HUES48 (cell line): ENCODE data around the gene GDPD4.

Experiments
- H3K27ac ChIP-seq: one replicate; pipeline ENCODE4 v1.7.0; 2013; ENCODE audit warnings: low read depth, low read length, inconsistent platforms
- H3K27me3 ChIP-seq: 2 replicates; pipeline ENCODE4 v1.6.1; 2013; ENCODE audit warnings: mild to moderate bottlenecking, low read length; ENCODE audit not compliant: control insufficient read depth, insufficient read depth
- H3K36me3 ChIP-seq: 2 replicates; pipeline ENCODE4 v1.6.1; 2013; ENCODE audit warnings: low read length; ENCODE audit not compliant: control insufficient read depth, insufficient read depth
- H3K4me1 ChIP-seq: 2 replicates; pipeline ENCODE4 v1.6.1; 2013; ENCODE audit warnings: mild to moderate bottlenecking, low read length; ENCODE audit not compliant: control insufficient read depth, insufficient read depth
- H3K4me3 ChIP-seq: 2 replicates; pipeline ENCODE4 v1.5.1; 2013; ENCODE audit warnings: mild to moderate bottlenecking, low read depth, low read length
- H3K9ac ChIP-seq: 2 replicates; pipeline ENCODE4 v1.6.1; 2013; ENCODE audit warnings: mild to moderate bottlenecking, low read depth, low read length, moderate library complexity
- H3K9me3 ChIP-seq: 2 replicates; pipeline ENCODE4 v1.6.1; 2013; ENCODE audit warnings: low read length; ENCODE audit not compliant: control insufficient read depth, insufficient read depth

Gene GDPD4

DNA sequence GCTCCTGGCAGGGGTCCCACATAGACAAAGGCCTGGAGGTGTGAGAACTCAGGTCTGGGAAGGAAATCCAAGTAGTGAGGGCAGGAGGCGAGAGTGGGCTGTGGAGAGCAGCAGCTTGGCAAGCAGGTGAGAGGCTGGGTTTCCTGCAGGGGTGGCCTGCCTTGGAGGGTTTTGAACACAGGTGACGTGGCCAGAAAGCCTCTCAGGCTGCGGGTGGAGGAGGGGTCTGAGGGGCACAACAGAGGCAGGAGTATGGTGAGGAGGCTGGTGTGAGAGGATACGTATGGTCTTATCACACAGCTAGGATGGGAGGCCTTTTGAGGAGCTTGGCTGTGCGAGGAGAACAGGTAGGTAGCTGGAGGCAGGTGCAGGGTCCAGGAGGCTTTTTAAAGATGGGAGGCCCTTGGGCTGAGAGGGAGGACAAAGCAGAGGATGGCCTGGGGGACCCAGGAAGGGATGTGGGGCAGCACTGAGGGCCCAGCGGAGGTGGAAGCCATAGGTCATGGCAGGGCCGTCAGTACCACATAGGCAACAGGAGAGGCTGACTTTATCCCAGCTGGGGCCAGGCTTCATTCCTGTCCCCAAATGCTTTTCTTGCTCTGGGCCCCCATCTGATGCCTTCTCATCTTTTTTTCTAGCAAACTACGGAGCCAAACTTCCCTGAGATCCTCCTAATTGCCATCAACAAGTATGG is 89.0 kb downstream of the GDPD4 start:
- Histone ChIP-seq H3K27ac (no peak overlapping the region), H3K9me3 (no peaks in the 10 kb centered on the region), H3K9ac (no peak overlapping the region), H3K27me3 (no peaks in the 10 kb centered on the region), H3K4me1 (no peaks in the 10 kb centered on the region), H3K4me3 (no peak overlapping the region), H3K36me3 (no peaks in the 10 kb centered on the region)

DNA sequence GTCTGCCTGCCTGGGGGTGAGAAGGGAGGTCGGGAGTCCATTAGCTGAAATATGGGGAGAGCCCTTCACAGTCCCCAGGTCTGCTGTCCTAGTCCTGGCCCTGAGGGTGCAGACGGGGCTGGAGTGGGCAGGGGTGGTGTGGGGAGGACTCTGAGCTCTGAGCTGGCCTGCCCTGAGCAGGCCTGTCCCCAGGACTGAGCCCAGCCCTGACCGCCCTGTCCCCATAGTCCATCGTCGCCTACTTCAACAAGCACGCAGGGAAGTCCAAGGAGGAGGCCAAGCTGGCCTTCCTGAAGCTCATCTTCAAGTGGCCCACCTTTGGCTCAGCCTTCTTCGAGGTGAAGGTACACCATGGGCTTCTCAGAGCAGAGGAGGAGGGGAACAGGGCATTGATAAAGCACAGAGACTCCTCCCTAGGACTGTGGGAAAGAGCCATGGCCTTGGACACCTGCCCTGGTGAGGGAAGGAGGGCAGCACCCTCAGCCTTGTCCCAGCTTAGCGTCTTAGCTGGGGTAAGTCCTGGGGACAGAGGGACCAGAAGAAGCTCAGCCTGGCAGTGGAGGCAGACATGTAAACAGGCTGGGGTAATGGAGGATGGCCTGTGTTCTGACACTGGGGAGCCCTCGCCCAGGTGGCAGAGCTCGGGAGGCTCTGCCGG is 89.8 kb downstream of the GDPD4 start:
- H3K4me1 ChIP-seq = no peaks in the 10 kb centered on the region
- no peaks in the 10 kb centered on the region for H3K27me3 ChIP-seq
- H3K4me3 ChIP-seq = no peak overlapping the region
- no peak overlapping the region for H3K9ac ChIP-seq
- H3K36me3 ChIP-seq = no peaks in the 10 kb centered on the region
- no peak overlapping the region for H3K27ac ChIP-seq
- H3K9me3 ChIP-seq = no peaks in the 10 kb centered on the region

DNA sequence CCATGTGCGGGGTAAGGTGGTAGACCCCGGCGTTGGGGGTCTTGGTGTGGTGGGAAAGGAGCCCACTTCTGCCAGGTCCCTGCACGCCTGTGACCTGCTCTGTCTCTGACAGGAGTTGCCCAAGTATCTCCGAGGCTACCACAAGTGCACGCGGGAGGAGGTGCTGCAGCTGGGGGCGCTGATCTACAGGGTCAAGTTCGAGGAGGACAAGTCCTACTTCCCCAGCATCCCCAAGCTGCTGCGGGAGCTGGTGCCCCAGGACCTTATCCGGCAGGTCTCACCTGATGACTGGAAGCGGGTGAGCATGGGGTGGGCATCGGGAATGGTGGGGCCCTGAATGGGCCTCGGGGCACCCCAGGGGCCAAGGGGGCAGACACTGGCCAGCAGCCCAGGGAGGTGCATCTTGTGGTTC is 90.4 kb downstream of the GDPD4 start:
- Histone ChIP-seq H3K27me3 (no peaks in the 10 kb centered on the region), H3K9ac (no peak overlapping the region), H3K36me3 (no peaks in the 10 kb centered on the region), H3K9me3 (no peaks in the 10 kb centered on the region), H3K27ac (no peak overlapping the region), H3K4me3 (no peak overlapping the region), H3K4me1 (no peaks in the 10 kb centered on the region)

DNA sequence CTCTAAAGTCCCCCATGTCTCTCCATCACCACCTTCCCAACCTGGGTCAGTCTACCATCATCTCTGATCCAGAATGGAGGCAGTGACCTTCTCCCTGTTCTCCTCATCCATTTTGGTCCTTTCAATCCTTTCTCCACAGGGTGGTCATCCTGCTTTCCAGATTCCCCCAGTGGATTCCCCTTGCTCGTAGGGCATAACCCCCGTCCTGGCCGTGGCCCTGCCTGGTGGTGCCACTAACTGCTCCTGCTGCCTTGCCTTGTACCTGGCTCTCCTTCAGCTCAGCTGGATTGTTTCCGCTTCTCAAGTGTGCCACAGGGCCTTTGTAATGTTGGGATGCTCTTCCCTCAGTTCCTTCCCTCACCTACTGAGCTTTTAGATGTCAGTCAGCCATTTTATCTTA is 91.8 kb downstream of the GDPD4 start:
- no peaks in the 10 kb centered on the region for H3K36me3 ChIP-seq
- no peaks in the 10 kb centered on the region for H3K4me1 ChIP-seq
- no peak overlapping the region for H3K4me3 ChIP-seq
- H3K9ac ChIP-seq = no peak overlapping the region
- no peaks in the 10 kb centered on the region for H3K9me3 ChIP-seq
- no peak overlapping the region for H3K27ac ChIP-seq
- H3K27me3 ChIP-seq = no peaks in the 10 kb centered on the region

DNA sequence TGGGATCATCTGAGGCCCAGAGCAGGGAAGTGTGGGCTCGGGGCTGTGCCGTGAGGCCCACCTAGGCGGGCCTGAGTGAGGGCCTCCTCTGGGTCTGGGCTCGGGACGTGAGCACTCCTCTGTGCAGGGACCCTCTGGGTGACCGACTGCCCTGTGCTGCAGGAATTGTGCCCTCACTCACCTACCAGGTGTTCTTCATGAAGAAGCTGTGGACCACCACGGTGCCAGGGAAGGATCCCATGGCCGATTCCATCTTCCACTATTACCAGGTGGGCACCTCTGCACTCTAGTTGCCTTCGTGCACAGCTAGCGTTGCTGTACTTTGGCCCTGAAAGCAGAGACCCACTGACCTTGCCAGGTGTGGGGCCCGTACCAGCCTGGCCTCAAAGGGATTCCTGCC is 93.0 kb downstream of the GDPD4 start:
- Histone ChIP-seq H3K4me3 (no peak overlapping the region), H3K27me3 (no peaks in the 10 kb centered on the region), H3K9ac (no peak overlapping the region), H3K9me3 (no peaks in the 10 kb centered on the region), H3K27ac (no peak overlapping the region), H3K36me3 (no peaks in the 10 kb centered on the region), H3K4me1 (no peaks in the 10 kb centered on the region)

DNA sequence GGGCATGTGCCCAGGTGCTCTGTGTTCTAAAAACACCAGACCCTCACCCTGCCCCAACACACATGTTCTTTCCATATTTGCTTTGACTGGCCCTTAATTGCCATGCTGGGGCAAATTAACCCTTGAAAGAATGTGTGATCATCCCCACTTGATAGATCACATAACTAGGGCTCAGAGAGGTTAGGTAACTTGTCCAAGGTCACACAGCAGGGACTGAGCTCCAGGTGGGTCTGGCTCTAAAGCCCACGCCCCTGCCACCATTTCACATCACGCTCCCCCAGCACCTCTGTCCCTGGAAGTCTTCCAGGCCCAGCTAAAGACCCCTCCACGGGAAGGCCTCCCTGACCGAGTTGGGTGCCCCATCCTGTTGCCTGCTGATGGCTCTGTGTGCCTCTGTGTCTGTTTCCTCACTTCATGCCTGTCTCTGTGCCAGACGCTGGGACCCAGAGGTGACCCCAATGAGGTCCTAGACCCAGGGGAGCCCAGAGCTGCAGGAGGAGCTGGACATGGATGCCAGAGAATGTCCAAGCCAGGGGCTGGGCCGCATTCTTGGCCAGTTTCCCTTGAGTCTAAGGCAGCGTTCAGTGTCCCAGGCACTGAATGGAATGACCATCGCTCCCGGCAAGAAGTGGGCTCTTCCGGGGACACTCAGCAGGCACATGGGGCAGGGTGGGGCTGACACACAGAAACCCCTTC is 93.7 kb downstream of the GDPD4 start:
- no peaks in the 10 kb centered on the region for H3K27me3 ChIP-seq
- no peak overlapping the region for H3K4me3 ChIP-seq
- no peak overlapping the region for H3K27ac ChIP-seq
- H3K9ac ChIP-seq = no peak overlapping the region
- H3K36me3 ChIP-seq = no peaks in the 10 kb centered on the region
- no peaks in the 10 kb centered on the region for H3K4me1 ChIP-seq
- H3K9me3 ChIP-seq = no peaks in the 10 kb centered on the region

DNA sequence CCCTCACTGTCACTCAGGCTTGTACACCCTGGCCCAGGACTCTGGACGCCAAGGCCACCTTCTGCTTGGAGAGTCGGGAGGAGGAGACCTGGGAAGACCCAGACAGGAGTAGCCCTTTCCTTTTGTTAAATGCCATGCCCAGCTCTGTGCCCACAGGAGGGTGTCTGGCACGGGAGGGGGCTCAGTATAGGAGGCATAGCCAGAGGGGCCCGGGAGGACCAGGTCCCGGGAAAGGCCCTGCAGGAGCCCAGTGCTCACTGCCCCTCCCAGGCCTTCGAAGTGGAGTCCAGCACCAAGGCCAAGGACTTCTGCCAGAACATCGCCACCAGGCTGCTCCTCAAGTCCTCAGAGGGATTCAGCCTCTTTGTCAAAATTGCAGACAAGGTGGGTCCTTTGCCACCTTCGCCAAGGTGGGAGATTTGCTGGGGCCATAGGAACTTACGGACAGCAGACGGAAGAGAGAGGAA is 94.4 kb downstream of the GDPD4 start:
- H3K27ac ChIP-seq = no peak overlapping the region
- no peaks in the 10 kb centered on the region for H3K4me1 ChIP-seq
- no peak overlapping the region for H3K9ac ChIP-seq
- no peaks in the 10 kb centered on the region for H3K36me3 ChIP-seq
- no peaks in the 10 kb centered on the region for H3K27me3 ChIP-seq
- no peak overlapping the region for H3K4me3 ChIP-seq
- H3K9me3 ChIP-seq = no peaks in the 10 kb centered on the region

DNA sequence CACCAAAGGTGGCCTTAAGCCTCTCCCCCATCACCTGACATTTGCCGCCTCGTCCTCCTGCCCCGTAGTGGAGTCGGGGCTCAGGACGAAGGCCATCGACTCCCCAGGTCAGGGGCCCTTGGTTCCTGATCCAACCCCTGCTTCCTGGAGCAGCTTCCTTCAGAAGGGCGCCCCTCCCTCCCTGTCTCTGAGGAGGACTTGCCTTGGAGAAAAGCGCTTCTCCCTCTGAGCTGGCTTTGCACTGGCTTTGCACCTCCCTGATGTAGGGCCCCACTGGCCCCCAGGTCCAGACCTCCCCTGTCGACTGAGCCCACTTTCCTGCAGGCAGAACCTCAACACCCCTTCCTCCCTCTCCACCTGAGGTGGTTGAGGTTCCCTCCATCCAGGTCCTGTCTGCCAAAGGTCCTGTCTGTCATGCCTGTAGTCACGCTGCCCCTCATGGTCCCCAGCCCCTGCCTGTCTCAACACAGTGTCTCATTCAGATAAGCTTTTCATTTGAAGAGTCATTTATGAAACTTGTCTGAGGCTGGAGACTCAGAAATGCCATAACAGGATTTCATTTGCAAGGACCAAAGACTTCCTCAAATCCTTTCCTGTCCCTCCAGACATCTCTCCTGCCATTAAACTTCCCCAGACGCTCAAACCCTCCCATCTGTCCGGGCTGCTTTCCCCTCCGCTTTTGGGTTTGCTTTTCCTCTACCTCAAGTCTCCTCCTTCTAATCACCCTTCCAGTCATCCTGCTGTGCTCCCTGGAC is 95.0 kb downstream of the GDPD4 start:
- Histone ChIP-seq H3K27me3 (no peaks in the 10 kb centered on the region), H3K4me1 (no peaks in the 10 kb centered on the region), H3K9ac (no peak overlapping the region), H3K27ac (no peak overlapping the region), H3K9me3 (no peaks in the 10 kb centered on the region), H3K36me3 (no peaks in the 10 kb centered on the region), H3K4me3 (no peak overlapping the region)

DNA sequence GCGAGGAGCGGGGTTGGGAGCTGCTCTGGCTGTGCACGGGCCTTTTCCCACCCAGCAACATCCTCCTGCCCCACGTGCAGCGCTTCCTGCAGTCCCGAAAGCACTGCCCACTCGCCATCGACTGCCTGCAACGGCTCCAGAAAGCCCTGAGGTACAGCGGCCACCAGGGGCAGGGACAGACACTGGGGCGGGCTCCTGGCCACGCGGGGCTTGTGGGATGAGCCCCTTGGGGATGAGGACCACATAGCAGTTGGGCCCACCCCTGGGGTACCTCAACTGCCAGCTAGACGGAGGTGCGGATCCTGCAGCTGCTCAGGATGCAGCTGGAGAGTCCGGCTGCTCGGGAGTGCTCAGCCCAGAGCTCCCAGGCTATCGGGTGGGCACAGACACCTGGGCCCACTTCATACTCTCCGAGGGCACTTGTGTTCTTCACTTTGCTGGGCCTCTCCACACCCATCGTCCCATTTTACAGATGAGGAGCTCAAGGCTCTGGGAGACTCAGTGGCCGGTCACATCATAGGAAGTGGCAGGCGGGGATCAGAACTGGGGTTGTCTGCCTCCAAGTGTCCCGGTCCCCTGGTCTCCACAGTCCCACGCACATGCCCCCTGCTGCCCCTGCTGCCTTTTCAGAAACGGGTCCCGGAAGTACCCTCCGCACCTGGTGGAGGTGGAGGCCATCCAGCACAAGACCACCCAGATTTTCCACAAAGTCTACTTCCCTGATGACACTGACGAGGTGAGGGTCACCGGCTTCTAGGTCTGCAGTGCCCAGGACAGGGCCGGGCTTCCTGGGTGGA is 95.8 kb downstream of the GDPD4 start:
- H3K4me1 ChIP-seq = no peaks in the 10 kb centered on the region
- H3K27ac ChIP-seq = no peak overlapping the region
- no peak overlapping the region for H3K4me3 ChIP-seq
- H3K36me3 ChIP-seq = no peaks in the 10 kb centered on the region
- no peak overlapping the region for H3K9ac ChIP-seq
- H3K27me3 ChIP-seq = no peaks in the 10 kb centered on the region
- H3K9me3 ChIP-seq = no peaks in the 10 kb centered on the region

DNA sequence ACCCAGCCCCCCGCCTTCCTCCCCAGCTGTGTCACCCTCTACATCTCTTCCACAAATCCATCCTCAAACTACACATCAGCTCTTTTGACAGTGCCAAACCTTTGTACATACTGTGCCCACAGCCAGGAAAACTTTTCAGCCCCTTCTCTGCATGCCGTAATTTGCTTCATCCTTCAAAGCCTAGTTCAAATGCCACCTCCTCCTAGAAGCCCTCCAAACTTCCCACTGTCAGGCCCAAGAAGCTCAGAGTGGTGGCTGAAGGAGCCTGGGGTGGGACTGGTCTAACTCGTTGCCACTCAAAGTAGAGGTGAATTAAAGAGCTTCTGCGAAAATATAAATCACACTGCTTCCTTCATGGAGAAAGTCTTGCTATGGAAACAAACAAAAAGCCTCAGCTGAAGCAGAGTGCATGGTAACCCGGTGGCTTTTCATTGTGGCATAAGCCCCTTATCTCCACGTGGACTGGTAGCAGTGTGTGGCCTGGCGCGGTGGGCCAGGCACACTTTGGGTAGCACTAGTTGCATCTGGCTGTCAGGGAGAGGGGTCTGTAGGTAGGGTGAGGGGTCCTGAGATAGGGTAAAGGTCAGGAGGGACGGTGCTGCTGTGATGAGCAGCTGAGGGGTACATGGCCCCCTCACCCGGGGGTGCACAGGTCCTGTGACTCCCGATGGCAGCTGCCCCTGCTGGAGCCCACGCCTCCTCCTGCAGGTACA is 96.6 kb downstream of the GDPD4 start:
- Histone ChIP-seq H3K9me3 (no peaks in the 10 kb centered on the region), H3K4me1 (no peaks in the 10 kb centered on the region), H3K9ac (no peak overlapping the region), H3K27me3 (no peaks in the 10 kb centered on the region), H3K36me3 (no peaks in the 10 kb centered on the region), H3K4me3 (no peak overlapping the region), H3K27ac (no peak overlapping the region)
